ENCODE data around the gene CAND2. TPM values are rescaled to one million over a fixed set of nuclear protein-coding genes. Genes with fewer than 3 reads are reported as not detected.

The CAND2 gene
- total RNA-seq, 1 experiment from 2014 or later: not detected

DNA sequence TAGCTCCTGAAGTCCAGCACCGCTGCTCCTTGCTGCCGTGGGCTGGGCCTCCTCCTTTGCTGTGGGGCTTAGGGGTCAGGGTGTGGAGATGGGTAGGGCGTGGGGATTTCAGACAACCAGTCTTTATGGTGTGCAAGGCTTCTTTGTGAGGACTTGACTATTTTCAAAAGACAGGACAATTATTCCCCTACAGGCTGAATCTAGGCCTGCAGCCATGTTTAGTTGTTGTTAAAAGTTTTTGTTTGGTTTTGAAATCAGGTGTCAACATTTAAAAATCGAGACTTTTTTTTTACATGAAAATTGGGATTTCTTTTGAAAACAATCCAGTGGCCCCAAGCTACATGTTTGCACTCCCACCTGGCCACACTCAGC, 34.3 kb downstream of the CAND2 start:
- intact Hi-C loops (cut with micrococcal nuclease; ENCODE audit: unreplicated experiment): no loop called here
- no peak for DNase-seq
- no TSS peak for BruUV-seq (replicated peaks)
- H3K9me3 Mint-ChIP-seq (ENCODE audit: low read depth, unreplicated experiment): no peaks in the 10 kb centered on the region
- no peaks in the 10 kb centered on the region for H3K4me1 Mint-ChIP-seq (ENCODE audit: low read depth, unreplicated experiment)
- H3K27me3 Mint-ChIP-seq (ENCODE audit: unreplicated experiment): no peaks in the 10 kb centered on the region
- CTCF ChIA-PET: no interaction called here
- TF ChIP-seq, protein P1, sequence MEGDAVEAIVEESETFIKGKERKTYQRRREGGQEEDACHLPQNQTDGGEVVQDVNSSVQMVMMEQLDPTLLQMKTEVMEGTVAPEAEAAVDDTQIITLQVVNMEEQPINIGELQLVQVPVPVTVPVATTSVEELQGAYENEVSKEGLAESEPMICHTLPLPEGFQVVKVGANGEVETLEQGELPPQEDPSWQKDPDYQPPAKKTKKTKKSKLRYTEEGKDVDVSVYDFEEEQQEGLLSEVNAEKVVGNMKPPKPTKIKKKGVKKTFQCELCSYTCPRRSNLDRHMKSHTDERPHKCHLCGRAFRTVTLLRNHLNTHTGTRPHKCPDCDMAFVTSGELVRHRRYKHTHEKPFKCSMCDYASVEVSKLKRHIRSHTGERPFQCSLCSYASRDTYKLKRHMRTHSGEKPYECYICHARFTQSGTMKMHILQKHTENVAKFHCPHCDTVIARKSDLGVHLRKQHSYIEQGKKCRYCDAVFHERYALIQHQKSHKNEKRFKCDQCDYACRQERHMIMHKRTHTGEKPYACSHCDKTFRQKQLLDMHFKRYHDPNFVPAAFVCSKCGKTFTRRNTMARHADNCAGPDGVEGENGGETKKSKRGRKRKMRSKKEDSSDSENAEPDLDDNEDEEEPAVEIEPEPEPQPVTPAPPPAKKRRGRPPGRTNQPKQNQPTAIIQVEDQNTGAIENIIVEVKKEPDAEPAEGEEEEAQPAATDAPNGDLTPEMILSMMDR (IDR thresholded peaks at IDR 0.05; ENCODE audit: unreplicated experiment): peak; percentile 26
- H3K4me3 Mint-ChIP-seq (ENCODE audit: low read depth, unreplicated experiment): no peak overlapping the region
- H3K36me3 Mint-ChIP-seq (ENCODE audit: insufficient read depth, unreplicated experiment): peaks cover 59% of the 10 kb centered on the region
- H3K27ac Mint-ChIP-seq (ENCODE audit: unreplicated experiment): no peak overlapping the region

DNA sequence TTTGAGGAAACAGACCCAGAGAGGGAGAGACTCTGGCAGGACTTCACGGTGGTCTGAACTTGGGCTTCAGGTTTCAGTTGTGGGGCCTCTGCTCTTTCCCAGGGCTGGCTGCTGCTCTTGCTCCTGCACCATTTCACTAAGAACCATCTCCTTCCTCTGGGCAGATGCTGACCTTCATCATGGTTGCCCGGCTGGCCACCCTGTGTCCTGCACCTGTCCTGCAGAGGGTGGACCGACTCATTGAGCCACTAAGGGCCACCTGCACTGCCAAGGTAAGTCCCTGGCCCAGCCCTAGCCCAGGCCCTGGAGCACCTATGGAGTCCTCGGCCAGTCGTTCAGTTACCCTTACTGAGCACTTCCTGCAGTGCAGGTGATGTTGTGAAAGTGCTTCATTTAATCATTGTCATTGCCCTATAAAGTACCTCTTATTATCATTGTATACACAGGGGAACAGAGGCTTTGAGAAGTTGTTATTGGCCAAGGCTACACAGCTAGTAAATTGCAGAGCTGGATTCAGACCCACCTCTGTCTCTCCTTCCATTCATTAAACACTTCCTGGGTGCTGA, 34.9 kb downstream of the CAND2 start:
- Mint-ChIP-seq H3K4me3 (ENCODE audit: low read depth, unreplicated experiment) (no peak overlapping the region), H3K4me1 (ENCODE audit: low read depth, unreplicated experiment) (no peaks in the 10 kb centered on the region), H3K9me3 (ENCODE audit: low read depth, unreplicated experiment) (no peaks in the 10 kb centered on the region), H3K27me3 (ENCODE audit: unreplicated experiment) (no peaks in the 10 kb centered on the region), H3K27ac (ENCODE audit: unreplicated experiment) (no peak overlapping the region), H3K36me3 (ENCODE audit: insufficient read depth, unreplicated experiment) (peaks cover 64% of the 10 kb centered on the region)
- CTCF ChIA-PET: no interaction called here
- BruUV-seq (replicated peaks): no TSS peak
- intact Hi-C loops (cut with micrococcal nuclease; ENCODE audit: unreplicated experiment): no loop called here
- DNase-seq: no peak
- TF ChIP-seq, protein P1 (IDR thresholded peaks at IDR 0.05; ENCODE audit: unreplicated experiment): no peak

DNA sequence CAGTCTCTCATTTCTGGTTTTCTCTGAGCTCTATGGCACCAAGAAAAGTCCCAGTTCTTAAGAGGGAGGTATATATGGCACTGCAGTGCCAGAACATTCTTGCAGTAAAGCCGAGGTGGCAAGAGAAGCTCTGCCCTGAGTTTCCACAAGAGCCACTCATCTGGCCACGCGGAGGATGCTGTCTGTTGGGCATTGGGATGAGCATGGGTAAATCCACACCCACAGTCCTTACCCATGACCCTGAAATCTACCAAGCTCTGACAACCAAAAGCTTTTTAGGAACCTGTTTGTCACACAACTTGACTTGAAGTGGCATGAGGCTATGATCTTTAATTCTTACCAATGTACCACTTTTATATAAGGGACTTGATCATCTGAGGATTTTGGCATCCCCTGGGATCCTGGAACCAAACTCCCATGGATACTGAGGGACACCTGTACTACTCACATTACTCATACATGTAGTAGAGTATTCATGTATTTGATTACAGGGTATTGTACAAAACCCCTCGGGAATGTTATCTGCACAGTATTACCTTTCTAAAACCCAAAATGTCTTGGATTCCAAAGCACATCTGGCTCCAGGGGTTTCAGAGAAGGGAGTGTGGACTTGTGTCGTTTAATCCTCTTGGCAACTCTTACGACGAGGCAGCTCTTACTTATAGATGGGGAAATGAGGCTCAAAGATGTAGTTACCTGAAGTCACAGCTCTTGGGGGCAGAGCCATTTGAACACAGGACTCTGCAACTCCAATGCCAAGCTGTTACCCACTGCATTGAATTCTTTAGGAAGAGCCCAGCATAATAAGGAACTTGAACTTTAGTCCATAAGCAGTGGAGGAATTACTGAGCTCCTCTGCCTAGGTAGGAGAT, 36.1 kb downstream of the CAND2 start:
- TF ChIP-seq, protein P1 (IDR thresholded peaks at IDR 0.05; ENCODE audit: unreplicated experiment): no peak
- H3K4me1 Mint-ChIP-seq (ENCODE audit: low read depth, unreplicated experiment): peaks cover 7% of the 10 kb centered on the region
- no peaks in the 10 kb centered on the region for H3K9me3 Mint-ChIP-seq (ENCODE audit: low read depth, unreplicated experiment)
- no TSS peak for BruUV-seq (replicated peaks)
- peaks cover 76% of the 10 kb centered on the region for H3K36me3 Mint-ChIP-seq (ENCODE audit: insufficient read depth, unreplicated experiment)
- CTCF ChIA-PET: interaction anchor here (0.6 to 1.0 kb wide), 2 partner anchors 22 to 225 kb away, joined by 3 read pairs; no protein-coding TSS in a partner anchor
- H3K27me3 Mint-ChIP-seq (ENCODE audit: unreplicated experiment): no peaks in the 10 kb centered on the region
- intact Hi-C loops (cut with micrococcal nuclease; ENCODE audit: unreplicated experiment): no loop called here
- H3K4me3 Mint-ChIP-seq (ENCODE audit: low read depth, unreplicated experiment): no peak overlapping the region
- DNase-seq: no peak
- H3K27ac Mint-ChIP-seq (ENCODE audit: unreplicated experiment): no peak overlapping the region

DNA sequence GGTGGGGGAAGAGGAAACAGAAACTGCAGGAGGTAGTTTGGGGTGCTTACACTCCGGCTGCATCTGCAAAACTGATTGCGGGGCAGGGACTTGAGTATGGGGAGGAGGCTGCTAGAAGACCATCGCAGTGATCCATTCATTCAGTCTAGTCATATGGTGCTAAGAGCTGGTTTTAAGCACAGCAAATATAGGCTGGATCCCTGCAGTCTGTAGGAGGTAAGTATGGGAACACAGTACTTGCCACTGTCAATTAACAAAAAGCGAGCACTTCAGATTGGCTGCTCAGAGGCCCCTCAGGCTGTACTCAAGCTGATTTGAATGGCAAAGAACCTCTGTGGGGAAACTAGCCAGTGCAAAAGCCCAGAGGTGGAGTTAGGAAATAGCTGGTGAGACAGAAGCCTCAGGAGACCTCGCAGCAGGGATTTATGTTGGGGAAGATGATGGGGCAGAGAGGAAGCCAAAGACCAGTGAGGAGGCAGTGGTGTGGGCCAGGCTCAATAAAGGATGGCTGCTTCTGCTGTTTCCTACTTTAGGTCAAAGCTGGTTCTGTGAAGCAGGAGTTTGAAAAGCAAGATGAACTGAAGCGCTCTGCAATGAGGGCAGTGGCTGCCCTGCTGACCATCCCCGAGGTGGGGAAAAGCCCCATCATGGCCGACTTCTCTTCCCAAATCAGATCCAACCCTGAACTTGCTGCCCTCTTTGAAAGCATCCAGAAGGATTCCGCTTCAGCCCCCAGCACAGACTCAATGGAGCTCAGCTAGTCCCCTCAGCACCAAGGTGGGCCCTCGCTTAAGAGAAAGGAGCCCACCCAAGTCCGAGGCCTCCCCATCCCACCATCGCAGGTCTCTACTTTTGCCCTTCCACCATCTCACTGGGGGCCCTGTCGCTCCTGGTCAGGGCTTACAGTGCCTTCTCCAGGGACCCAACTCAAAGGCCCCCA, 37.0 kb downstream of the CAND2 start:
- Mint-ChIP-seq H3K4me1 (ENCODE audit: low read depth, unreplicated experiment) (peaks cover 16% of the 10 kb centered on the region), H3K9me3 (ENCODE audit: low read depth, unreplicated experiment) (no peaks in the 10 kb centered on the region), H3K4me3 (ENCODE audit: low read depth, unreplicated experiment) (no peak overlapping the region), H3K27me3 (ENCODE audit: unreplicated experiment) (no peaks in the 10 kb centered on the region), H3K36me3 (ENCODE audit: insufficient read depth, unreplicated experiment) (peaks cover 85% of the 10 kb centered on the region), H3K27ac (ENCODE audit: unreplicated experiment) (peak overlapping the region; percentile 60)
- no TSS peak for BruUV-seq (replicated peaks)
- DNase-seq: no peak
- CTCF ChIA-PET: interaction anchor here (0.6 kb wide), 1 partner anchor 226 kb away, joined by 3 read pairs; no protein-coding TSS in a partner anchor
- intact Hi-C loops (cut with micrococcal nuclease; ENCODE audit: unreplicated experiment): no loop called here
- TF ChIP-seq, protein P1 (IDR thresholded peaks at IDR 0.05; ENCODE audit: unreplicated experiment): no peak
